Osteocyte (in vitro differentiated cells): ENCODE measurements around the gene GNA12. TPM values are rescaled to one million over a fixed set of nuclear protein-coding genes. Genes with fewer than 3 reads are reported as not detected.

Experiments used
- DNase-seq: peaks from one replicate; pipeline ENCODE4 v3.0.0; 2021; ENCODE audit warnings: mixed read lengths; ENCODE audit not compliant: unreplicated experiment; ENCODE audit errors: extremely low spot score
- H3K27ac Mint-ChIP-seq: one replicate; pipeline ENCODE4 v1.8.0; 2021; ENCODE audit warnings: mild to moderate bottlenecking, mixed read lengths; ENCODE audit not compliant: unreplicated experiment
- H3K27me3 Mint-ChIP-seq: one replicate; pipeline ENCODE4 v1.8.0; 2021; ENCODE audit warnings: mixed read lengths; ENCODE audit not compliant: unreplicated experiment
- H3K36me3 Mint-ChIP-seq: one replicate; pipeline ENCODE4 v1.8.0; 2021; ENCODE audit warnings: mixed read lengths; ENCODE audit not compliant: unreplicated experiment
- H3K4me1 Mint-ChIP-seq: one replicate; pipeline ENCODE4 v1.8.0; 2021; ENCODE audit warnings: mixed read lengths; ENCODE audit not compliant: unreplicated experiment
- H3K4me3 Mint-ChIP-seq: one replicate; pipeline ENCODE4 v1.8.0; 2021; ENCODE audit warnings: mild to moderate bottlenecking, moderate library complexity, mixed read lengths; ENCODE audit not compliant: unreplicated experiment
- H3K9me3 Mint-ChIP-seq: one replicate; pipeline ENCODE4 v1.8.0; 2021; ENCODE audit warnings: mixed read lengths; ENCODE audit not compliant: unreplicated experiment
- total RNA-seq: library from RNA; stranded (reverse); gene quantifications from 2 replicates; pipeline ENCODE4 v1.2.1, GENCODE V29; 2021
- TF ChIP-seq, protein P1 (sequence below): fragments of 200-600 bp; sonication (generic); IDR thresholded peaks from 2 replicates; pipeline ENCODE4 v1.5.0; 2021; ENCODE audit warnings: antibody characterized with exemption, mild to moderate bottlenecking, moderate library complexity

The GNA12 gene
- total RNA-seq, 1 donor from 2014 or later, result 69.5 TPM

DNA sequence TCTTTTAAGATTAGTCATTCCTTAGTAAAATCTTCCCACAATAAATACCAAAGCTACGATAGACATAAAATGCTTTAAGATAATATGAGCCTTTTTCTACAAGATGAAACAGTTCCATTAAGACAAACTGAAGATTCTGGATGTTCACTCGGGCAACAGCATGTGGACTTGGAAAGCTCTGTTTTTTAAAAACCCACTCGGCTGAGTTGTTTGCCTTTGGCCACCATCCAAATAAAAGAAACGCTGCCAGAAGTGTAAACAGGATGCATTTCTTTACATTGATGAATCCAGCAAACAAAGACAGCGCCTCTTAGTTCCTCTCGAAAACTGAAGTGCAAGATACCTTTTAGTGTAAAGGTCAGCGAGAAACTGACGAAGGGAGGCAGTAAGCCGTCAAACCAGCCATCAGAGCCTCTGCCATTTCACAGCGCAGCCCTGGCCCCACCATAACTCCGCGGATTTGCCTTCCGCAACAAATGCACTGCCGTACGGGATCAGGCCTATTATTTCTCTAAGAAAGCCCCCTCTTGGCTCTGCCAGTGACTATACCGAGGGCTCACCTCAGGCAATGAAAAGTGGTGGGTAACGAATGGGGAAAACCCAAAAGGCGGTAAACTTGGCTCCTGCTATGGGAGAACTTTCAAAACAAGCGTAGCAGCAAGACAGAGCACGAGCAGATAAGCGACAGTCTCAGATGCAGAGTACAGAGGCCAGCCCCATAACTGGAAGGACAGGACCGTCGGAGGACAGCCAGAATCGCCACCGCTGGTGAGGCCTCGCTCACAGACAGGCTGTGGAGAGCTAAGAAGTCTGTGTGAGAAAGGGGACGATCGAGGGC, 41.4 kb downstream of the GNA12 start:
- no peaks in the 10 kb centered on the region for H3K9me3 Mint-ChIP-seq
- DNase-seq, result peak; percentile 75
- H3K36me3 Mint-ChIP-seq, result no peaks in the 10 kb centered on the region
- no peaks in the 10 kb centered on the region for H3K27me3 Mint-ChIP-seq
- peak overlapping the region; percentile 15 for H3K4me3 Mint-ChIP-seq
- peak overlapping the region; percentile 85 for H3K27ac Mint-ChIP-seq
- peaks cover 65% of the 10 kb centered on the region for H3K4me1 Mint-ChIP-seq
- TF ChIP-seq, protein P1, sequence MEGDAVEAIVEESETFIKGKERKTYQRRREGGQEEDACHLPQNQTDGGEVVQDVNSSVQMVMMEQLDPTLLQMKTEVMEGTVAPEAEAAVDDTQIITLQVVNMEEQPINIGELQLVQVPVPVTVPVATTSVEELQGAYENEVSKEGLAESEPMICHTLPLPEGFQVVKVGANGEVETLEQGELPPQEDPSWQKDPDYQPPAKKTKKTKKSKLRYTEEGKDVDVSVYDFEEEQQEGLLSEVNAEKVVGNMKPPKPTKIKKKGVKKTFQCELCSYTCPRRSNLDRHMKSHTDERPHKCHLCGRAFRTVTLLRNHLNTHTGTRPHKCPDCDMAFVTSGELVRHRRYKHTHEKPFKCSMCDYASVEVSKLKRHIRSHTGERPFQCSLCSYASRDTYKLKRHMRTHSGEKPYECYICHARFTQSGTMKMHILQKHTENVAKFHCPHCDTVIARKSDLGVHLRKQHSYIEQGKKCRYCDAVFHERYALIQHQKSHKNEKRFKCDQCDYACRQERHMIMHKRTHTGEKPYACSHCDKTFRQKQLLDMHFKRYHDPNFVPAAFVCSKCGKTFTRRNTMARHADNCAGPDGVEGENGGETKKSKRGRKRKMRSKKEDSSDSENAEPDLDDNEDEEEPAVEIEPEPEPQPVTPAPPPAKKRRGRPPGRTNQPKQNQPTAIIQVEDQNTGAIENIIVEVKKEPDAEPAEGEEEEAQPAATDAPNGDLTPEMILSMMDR, result no peak

DNA sequence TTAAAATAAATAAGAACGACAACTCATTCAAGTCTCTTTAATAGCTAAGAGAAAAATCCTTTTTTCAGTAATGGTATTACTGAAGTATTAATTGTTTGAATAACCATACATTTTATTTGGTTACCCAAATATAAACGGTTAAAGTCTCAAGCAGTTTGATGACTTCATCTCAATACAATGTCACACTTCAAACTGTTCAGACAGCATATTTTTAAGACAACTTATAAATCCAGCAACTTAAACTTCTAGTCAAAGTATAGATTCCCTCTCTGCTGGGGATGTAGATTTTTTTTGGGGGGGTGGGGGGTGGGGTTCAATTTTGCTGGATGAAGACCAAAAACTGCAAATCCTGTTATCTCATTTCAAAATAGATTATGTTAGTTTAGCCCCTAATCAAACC, 42.0 kb downstream of the GNA12 start:
- DNase-seq, result no peak
- TF ChIP-seq, protein P1, result no peak
- H3K27ac Mint-ChIP-seq, result peak overlapping the region; percentile 85
- no peaks in the 10 kb centered on the region for H3K27me3 Mint-ChIP-seq
- H3K9me3 Mint-ChIP-seq, result no peaks in the 10 kb centered on the region
- peaks cover 71% of the 10 kb centered on the region for H3K4me1 Mint-ChIP-seq
- peak overlapping the region; percentile 22 for H3K4me3 Mint-ChIP-seq
- no peaks in the 10 kb centered on the region for H3K36me3 Mint-ChIP-seq

DNA sequence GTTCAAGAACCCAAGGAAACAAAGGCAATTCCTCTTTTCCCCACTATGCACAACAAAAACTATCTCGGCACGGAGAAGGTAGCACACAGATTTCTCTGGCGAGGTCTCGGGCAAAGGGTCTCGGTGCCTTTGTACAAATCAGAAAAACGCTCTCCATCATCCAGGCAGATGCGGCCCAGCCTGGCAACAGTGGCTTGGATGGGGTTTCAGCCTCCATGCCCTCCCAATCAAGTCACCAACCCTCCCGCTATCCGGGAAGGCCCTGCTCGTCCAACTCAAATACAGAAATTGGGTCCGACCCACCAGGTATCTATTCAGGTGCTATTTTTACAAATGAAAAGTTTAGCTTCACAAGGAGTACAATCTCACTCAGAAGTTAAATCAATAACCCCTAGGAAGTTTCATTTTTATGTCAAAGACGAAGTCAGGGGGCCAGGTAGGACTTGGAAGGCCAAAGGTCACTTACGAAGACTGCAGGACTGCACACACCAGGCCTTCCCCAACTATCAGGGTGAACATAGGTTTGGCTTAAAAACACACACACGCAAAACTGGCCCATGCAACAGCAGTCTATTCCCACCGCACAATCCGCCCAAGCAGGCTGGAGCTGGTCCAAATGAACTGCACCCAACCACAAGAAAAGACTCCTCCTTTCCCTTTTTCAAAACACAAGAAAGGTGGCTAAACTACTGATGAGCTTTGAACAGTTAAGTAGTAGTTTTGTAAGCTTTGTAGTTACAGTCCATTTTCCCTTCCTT, 43.0 kb downstream of the GNA12 start:
- peak; percentile 66 for DNase-seq
- no peaks in the 10 kb centered on the region for H3K27me3 Mint-ChIP-seq
- H3K27ac Mint-ChIP-seq, result peak overlapping the region; percentile 85
- TF ChIP-seq, protein P1, result no peak
- no peaks in the 10 kb centered on the region for H3K9me3 Mint-ChIP-seq
- no peaks in the 10 kb centered on the region for H3K36me3 Mint-ChIP-seq
- H3K4me3 Mint-ChIP-seq, result peak overlapping the region; percentile 22
- H3K4me1 Mint-ChIP-seq, result peaks cover 77% of the 10 kb centered on the region

DNA sequence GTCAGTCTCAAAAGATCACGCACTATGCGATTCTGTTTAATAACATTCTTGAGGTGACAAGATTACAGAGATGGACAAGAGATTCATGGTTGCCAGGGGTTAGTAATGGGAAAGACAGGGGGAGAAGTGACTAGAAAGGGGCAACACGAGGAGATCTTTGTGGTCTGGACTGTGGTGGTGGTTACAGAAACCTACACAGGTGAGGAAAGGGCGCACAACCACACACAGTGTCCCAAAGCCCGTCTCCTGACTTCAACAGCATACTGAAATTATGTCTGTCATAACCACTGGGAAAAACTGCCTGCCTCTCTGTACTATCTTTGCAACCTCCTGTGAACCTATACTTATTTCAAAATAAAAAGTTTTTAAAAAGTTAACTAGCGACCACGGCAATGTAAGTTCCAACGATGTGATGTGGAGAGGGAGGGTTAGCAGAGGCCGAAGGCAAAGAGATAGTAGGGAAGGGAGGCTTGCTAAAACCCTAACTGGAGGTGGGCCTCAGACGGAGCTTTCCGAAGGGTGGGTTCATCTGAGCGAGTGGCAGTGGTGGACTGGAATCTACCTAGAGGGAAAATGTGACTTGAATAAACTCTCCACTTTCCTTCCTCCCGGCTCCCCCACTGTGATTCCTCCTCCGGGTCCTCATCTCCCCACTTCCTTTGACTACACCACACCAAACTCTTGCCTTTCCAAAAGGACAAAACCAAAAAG, 43.7 kb downstream of the GNA12 start:
- Mint-ChIP-seq H3K27me3 (no peaks in the 10 kb centered on the region), H3K36me3 (no peaks in the 10 kb centered on the region), H3K4me1 (peaks cover 82% of the 10 kb centered on the region), H3K4me3 (no peak overlapping the region), H3K27ac (peak overlapping the region; percentile 85), H3K9me3 (no peaks in the 10 kb centered on the region)
- TF ChIP-seq, protein P1, result no peak
- DNase-seq, result peak; percentile 34
